ENCODE data around the gene INSL3. TPM values are rescaled to one million over a fixed set of nuclear protein-coding genes. Genes with fewer than 3 reads are reported as not detected.
A peak's percentile ranks its signal among the peaks of the same experiment; 100 is the strongest.

INSL3 gene
- total and polyA plus RNA-seq, 2 of the 8 experiments (the other 6 are each of a cell fraction or from before 2014, with no cell fraction given): 0.41 to 1.5 TPM

DNA sequence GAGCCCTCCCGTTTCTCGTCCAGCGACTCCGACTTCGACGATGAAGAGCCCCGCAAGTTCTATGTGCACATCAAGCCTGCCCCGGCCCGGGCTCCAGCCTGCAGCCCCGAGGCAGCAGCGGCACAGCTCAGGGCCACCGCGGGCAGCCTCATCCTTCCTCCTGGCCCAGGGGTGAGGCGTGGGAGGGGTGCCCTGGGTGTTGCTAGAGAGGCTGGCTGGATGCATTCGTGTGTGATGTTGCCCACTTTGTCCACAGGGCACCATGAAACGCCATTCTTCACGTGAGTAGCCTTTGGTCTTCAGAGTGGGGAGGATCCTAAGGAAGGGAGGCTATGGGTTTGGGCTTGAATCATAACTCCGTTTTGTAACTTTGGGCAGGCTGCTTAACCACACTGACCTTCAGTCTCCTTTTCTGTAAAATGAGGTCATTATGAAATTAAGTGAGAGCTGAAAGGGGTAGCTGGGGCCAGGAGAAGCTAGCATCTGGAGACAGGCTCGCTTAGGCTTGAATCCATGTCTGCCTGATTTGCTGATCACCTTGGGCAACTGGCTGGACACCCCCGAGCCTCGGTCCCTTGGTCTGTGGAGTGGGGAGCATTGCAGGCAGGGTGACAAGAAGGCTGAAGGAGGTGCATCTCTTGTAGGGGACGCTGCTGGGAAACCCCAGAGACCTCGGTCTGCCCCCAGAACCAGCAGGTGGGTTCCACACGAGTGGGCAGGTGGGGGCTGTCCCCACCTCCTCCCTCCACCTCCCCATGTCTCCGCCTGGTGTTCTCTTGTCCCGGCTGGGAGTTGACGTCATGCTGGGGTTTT lies 45.1 kb downstream of the INSL3 start:
- no peak overlapping the region for H4K91ac ChIP-seq (replicated peaks; ENCODE audit: insufficient read length, low read length)
- H4K8ac ChIP-seq (ENCODE audit: extremely low read depth, insufficient read depth, low read length): no peak overlapping the region
- H3K27me3 ChIP-seq (replicated peaks in 1 of 4; ENCODE audit: control insufficient read depth in 3 of 4, extremely low read depth in 1 of 4, insufficient read depth in 3 of 4, low read length in 3 of 4): no peaks in the 10 kb centered on the region
- no peak overlapping the region for H3K4me3 ChIP-seq (ENCODE audit: extremely low read depth in 1 of 4, insufficient read depth in 2 of 4, low read depth in 3 of 4, low read length in 4 of 4)
- no peak overlapping the region for H3K27ac ChIP-seq (ENCODE audit: low read depth, low read length)
- peak overlapping the region; percentile 40; the same call in 1 of the 2 replicates for H2BK15ac ChIP-seq (ENCODE audit: low read length)
- H4K20me1 ChIP-seq (replicated peaks in 1 of 2; ENCODE audit: control insufficient read depth in 1 of 2, insufficient read depth in 2 of 2, low read length in 2 of 2): peaks cover 0 to 2% of the 10 kb centered on the region in 2 experiments
- no peak overlapping the region for H2BK5ac ChIP-seq (ENCODE audit: low read depth, low read length)
- POLR2A ChIA-PET (ENCODE audit: partially characterized antibody): no interaction called here
- H3K23ac ChIP-seq (ENCODE audit: insufficient read length): no peak overlapping the region
- FAIRE-seq: no peak
- H3K14ac ChIP-seq (ENCODE audit: insufficient read length): no peak overlapping the region
- H3K18ac ChIP-seq (ENCODE audit: extremely low read depth, low read length): no peak overlapping the region
- TF ChIP-seq SUZ12 (IDR thresholded peaks at IDR 0.05; ENCODE audit: low read length): no peak
- no peak for TF ChIP-seq SP2 (IDR thresholded peaks at IDR 0.05; ENCODE audit: low read length)
- no peak for TF ChIP-seq HDAC6 (IDR thresholded peaks at IDR 0.05; ENCODE audit: low read depth, low read length)
- no peak for TF ChIP-seq RXRA (IDR thresholded peaks at IDR 0.05; ENCODE audit: insufficient read depth, low read depth, low read length)
- TF ChIP-seq TBP (IDR thresholded peaks at IDR 0.05; ENCODE audit: low read depth, low read length): no peak
- TF ChIP-seq RNF2 (IDR thresholded peaks at IDR 0.05; ENCODE audit: borderline replicate concordance, low read depth, low read length, missing control alignments, poor library complexity, severe bottlenecking): no peak
- no peak for TF ChIP-seq TAF1 (IDR thresholded peaks at IDR 0.05; ENCODE audit: low read depth, low read length)
- no peak for TF ChIP-seq POU5F1 (IDR thresholded peaks at IDR 0.05; ENCODE audit: low read depth, low read length)
- TF ChIP-seq JUND (IDR thresholded peaks at IDR 0.05; ENCODE audit: low read length): no peak
- no peak overlapping the region for H2AK5ac ChIP-seq (ENCODE audit: low read depth, low read length)
- H3K4me2 ChIP-seq (ENCODE audit: insufficient read depth in 1 of 2, low read depth in 2 of 2, low read length in 2 of 2): no peak overlapping the region
- H3K79me2 ChIP-seq (ENCODE audit: control insufficient read depth in 1 of 2, insufficient read depth in 2 of 2, low read length in 2 of 2): no peaks in the 10 kb centered on the region
- CTCF ChIA-PET (ENCODE audit: partially characterized antibody): interaction anchor here (0.5 to 4.4 kb wide), 18 partner anchors 8 to 491 kb away, joined by 3 to 38 read pairs (median 4); partner anchors contain the start of gene UNC13A
- no peak overlapping the region for H2BK12ac ChIP-seq (ENCODE audit: low read depth, low read length)
- no peak overlapping the region for H3K9ac ChIP-seq (replicated peaks in 1 of 4; ENCODE audit: extremely low read depth in 1 of 4, low read depth in 3 of 4, low read length in 3 of 4)
- peaks cover 9% of the 10 kb centered on the region for H3K79me1 ChIP-seq (ENCODE audit: low read depth, low read length)
- H3K9me3 ChIP-seq (ENCODE audit: insufficient read depth in 2 of 2, low read depth in 1 of 2, low read length in 1 of 2): no peaks in the 10 kb centered on the region
- H2BK20ac ChIP-seq (ENCODE audit: low read length): no peak overlapping the region
- H3K36me3 ChIP-seq (ENCODE audit: control insufficient read depth in 2 of 4, insufficient read depth in 4 of 4, low read length in 3 of 4): no peaks in the 10 kb centered on the region
- no peak overlapping the region for H4K5ac ChIP-seq (ENCODE audit: insufficient read length, low read depth, low read length)
- peaks cover 9% of the 10 kb centered on the region for H3K23me2 ChIP-seq (ENCODE audit: low read depth, low read length)
- no peak overlapping the region for H2AFZ ChIP-seq (ENCODE audit: low read length)
- DNase-seq (ENCODE audit: low read depth in 1 of 2, low spot score in 2 of 2): no peak
- no peak overlapping the region for H3K4ac ChIP-seq (replicated peaks; ENCODE audit: insufficient read length, low read depth, low read length)
- H2BK120ac ChIP-seq (replicated peaks; ENCODE audit: low read depth, low read length): no peak overlapping the region
- 87% methylated on average over 27 of the region's 27 CpGs; no CpG with 5 or more reads in 1 of the 2 experiments for WGBS, 2 experiments (ENCODE audit: extremely low coverage in 1 of 2, insufficient coverage in 1 of 2, insufficient read length in 1 of 2, insufficient replicate concordance in 2 of 2, low coverage in 1 of 2, low lambda C conversion rate in 2 of 2, missing lambda C conversion rate in 1 of 2)
- H3K4me1 ChIP-seq (replicated peaks in 1 of 4; ENCODE audit: control insufficient read depth in 3 of 4, insufficient read depth in 4 of 4, low read length in 3 of 4): peaks cover 0 to 9% (median 6%) of the 10 kb centered on the region in 4 experiments; a peak in 5 of 7 replicates
- no peak overlapping the region for H3K56ac ChIP-seq (replicated peaks; ENCODE audit: insufficient read length, low read depth, low read length)

Data from H1 (cell line).